Upper lobe of left lung (tissue), 4 donors: Measurements from ENCODE around the gene HAT1.

Source experiments
- EP300 ChIP-seq, 4 donors: sonication (generic); formaldehyde crosslinking; IDR thresholded peaks; one replicate each; pipeline ENCODE4 v1.5.1; 2017; ENCODE audit warnings: antibody characterized with exemption in 4 of 4, control low read depth in 2 of 4
- TF ChIP-seq, protein P1 (sequence below), 6 experiments: fragments of 450-650 bp in 4 of 6; fragments of 200-600 bp in 2 of 6; sonication (generic) in 2 of 6; IDR thresholded peaks; one replicate each; pipeline ENCODE4 v1.5.1; 2016 to 2019; ENCODE audit warnings: antibody characterized with exemption in 6 of 6

DNA sequence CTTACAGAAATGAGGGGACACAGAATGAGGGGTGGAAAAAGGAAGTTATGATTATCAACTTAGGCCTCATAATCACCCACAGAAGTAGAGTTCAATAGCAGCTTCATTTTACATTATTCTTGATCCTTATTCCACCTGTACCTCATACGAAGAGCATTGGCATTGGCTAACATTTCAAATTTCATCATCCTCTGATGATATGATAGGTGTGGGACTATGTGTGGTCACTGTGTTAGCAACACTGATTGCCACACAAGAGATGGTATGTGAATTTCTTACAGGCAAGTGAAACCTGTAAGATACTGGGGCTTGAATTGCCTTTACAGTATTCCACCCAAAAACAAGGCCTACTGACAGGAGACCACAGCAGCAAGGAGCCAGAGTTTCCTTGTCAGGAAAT, 14.0 kb upstream of the HAT1 start:
- TF ChIP-seq, protein P1, sequence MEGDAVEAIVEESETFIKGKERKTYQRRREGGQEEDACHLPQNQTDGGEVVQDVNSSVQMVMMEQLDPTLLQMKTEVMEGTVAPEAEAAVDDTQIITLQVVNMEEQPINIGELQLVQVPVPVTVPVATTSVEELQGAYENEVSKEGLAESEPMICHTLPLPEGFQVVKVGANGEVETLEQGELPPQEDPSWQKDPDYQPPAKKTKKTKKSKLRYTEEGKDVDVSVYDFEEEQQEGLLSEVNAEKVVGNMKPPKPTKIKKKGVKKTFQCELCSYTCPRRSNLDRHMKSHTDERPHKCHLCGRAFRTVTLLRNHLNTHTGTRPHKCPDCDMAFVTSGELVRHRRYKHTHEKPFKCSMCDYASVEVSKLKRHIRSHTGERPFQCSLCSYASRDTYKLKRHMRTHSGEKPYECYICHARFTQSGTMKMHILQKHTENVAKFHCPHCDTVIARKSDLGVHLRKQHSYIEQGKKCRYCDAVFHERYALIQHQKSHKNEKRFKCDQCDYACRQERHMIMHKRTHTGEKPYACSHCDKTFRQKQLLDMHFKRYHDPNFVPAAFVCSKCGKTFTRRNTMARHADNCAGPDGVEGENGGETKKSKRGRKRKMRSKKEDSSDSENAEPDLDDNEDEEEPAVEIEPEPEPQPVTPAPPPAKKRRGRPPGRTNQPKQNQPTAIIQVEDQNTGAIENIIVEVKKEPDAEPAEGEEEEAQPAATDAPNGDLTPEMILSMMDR (IDR thresholded peaks at IDR 0.05) = no peak
- TF ChIP-seq EP300 (IDR thresholded peaks at IDR 0.05) = no peak
